ENCODE data around the gene ZBTB45. TPM values are rescaled to one million over a fixed set of nuclear protein-coding genes. Genes with fewer than 3 reads are reported as not detected.
A peak's percentile ranks its signal among the peaks of the same experiment; 100 is the strongest.

The ZBTB45 gene
- total and polyA plus RNA-seq, 9 of the 15 experiments (the other 6 are each of a cell fraction or from before 2014, with no cell fraction given), result 0.08 to 16.1 (median 1.8) TPM

GRCh38 chr19:58519355-58520256, at the start of gene ZBTB45 (continued):
- peak; percentile 100 for TF ChIP-seq ZBTB40 (IDR thresholded peaks at IDR 0.05)
- peak; percentile 56; the same call in 1 of the 2 replicates for TF ChIP-seq ZBTB40 (CRISPR knock-in tag; IDR thresholded peaks at IDR 0.05)
- TF ChIP-seq NR2C2 (CRISPR knock-in tag; IDR thresholded peaks at IDR 0.05), result peak; percentile 93
- TF ChIP-seq NR2C2 (tag; IDR thresholded peaks at IDR 0.05), result peak; percentile 95
- TF ChIP-seq MTA1 (IDR thresholded peaks at IDR 0.05; ENCODE audit: borderline replicate concordance), result 0 out of 2 replicates have a peak, but pooled peaks have one; percentile 42
- peak; percentile 89; the same call in 1 of the 2 replicates for TF ChIP-seq TARDBP (IDR thresholded peaks at IDR 0.05)
- no peak for TF ChIP-seq PRMT5 (CRISPR knock-in tag; IDR thresholded peaks at IDR 0.05)
- peak; percentile 96 for TF ChIP-seq RREB1 (CRISPR knock-in tag; IDR thresholded peaks at IDR 0.05)
- TF ChIP-seq UBTF (IDR thresholded peaks at IDR 0.05; ENCODE audit: borderline replicate concordance in 1 of 2, low read depth in 2 of 2, low read length in 2 of 2), result peak; percentile 59 to 86; a peak in 3 of 4 replicates

Data from K562 (cell line).